PFSK-1 (cell line): ENCODE measurements around the gene ELF4.

Source experiments
- FOXP2 ChIP-seq: optimal IDR thresholded peaks from 2 replicates; pipeline ENCODE3; 2011; ENCODE audit warnings: borderline replicate concordance, control low read depth, inconsistent platforms; ENCODE audit not compliant: insufficient read depth; ENCODE audit errors: extremely low read length, extremely low read depth
- POLR2AphosphoS5 ChIP-seq: IDR thresholded peaks from 2 replicates; pipeline ENCODE4 v1.6.1; 2012; ENCODE audit warnings: low read depth, mild to moderate bottlenecking, control low read depth, low read length, moderate library complexity
- SIN3A ChIP-seq: IDR thresholded peaks from 2 replicates; pipeline ENCODE4 v1.6.1; 2012; ENCODE audit warnings: mild to moderate bottlenecking, low read length, moderate library complexity, borderline replicate concordance; ENCODE audit not compliant: insufficient read depth
- TAF1 ChIP-seq: IDR thresholded peaks from 2 replicates; pipeline ENCODE4 v1.6.1; 2012; ENCODE audit warnings: low read length, control low read depth, borderline replicate concordance; ENCODE audit not compliant: insufficient read depth
- TF ChIP-seq, protein P1 (sequence below), 2 experiments: IDR thresholded peaks; 2 replicates each; pipeline versions ENCODE4 v1.6.1 to v1.8.0; 2011 to 2012; ENCODE audit warnings: low read depth in 2 of 2, low read length in 2 of 2, control low read depth in 1 of 2, inconsistent platforms in 1 of 2, mild to moderate bottlenecking in 1 of 2, moderate library complexity in 1 of 2; ENCODE audit not compliant: insufficient read depth in 1 of 2

The ELF4 gene

DNA sequence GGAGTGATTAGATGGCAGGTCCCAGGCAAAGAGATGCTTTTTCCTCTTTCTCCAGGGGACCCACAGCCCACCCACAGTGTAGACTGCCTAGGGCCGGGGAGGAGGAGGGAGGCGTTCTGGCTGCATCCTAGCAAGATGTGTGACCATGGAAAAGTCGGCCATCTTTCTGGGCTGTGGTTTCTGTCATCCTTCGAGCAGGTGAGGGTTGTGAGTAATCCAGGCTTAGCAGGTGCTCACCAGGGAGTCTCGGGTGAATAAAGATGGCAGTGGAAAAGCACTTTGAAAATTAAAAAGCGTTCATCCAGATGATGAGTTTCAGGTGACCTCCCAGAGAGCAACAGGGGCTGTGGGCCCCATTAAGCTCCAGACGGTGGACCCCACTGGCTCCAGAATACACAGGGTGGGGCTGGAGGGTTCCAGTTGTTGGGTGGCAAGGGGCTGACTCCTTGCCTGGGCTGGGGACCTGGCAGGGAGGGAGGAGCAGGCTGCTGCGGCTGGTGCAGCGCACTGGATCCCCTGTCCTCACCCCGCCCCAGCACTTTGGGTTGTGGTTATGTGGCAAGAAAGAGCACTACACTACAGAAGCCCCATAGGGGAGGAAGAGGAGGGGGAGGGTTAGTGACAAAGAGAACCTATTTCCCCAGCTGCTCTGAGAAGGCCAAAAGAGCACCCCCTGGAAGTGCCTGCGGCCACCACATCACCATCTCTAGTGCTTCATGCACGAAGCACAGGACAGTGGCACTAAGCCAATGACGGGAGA, 23.7 kb downstream of the ELF4 start:
- TF ChIP-seq FOXP2 (no peak), POLR2AphosphoS5 (no peak), TAF1 (no peak), SIN3A (no peak)
- TF ChIP-seq, protein P1, sequence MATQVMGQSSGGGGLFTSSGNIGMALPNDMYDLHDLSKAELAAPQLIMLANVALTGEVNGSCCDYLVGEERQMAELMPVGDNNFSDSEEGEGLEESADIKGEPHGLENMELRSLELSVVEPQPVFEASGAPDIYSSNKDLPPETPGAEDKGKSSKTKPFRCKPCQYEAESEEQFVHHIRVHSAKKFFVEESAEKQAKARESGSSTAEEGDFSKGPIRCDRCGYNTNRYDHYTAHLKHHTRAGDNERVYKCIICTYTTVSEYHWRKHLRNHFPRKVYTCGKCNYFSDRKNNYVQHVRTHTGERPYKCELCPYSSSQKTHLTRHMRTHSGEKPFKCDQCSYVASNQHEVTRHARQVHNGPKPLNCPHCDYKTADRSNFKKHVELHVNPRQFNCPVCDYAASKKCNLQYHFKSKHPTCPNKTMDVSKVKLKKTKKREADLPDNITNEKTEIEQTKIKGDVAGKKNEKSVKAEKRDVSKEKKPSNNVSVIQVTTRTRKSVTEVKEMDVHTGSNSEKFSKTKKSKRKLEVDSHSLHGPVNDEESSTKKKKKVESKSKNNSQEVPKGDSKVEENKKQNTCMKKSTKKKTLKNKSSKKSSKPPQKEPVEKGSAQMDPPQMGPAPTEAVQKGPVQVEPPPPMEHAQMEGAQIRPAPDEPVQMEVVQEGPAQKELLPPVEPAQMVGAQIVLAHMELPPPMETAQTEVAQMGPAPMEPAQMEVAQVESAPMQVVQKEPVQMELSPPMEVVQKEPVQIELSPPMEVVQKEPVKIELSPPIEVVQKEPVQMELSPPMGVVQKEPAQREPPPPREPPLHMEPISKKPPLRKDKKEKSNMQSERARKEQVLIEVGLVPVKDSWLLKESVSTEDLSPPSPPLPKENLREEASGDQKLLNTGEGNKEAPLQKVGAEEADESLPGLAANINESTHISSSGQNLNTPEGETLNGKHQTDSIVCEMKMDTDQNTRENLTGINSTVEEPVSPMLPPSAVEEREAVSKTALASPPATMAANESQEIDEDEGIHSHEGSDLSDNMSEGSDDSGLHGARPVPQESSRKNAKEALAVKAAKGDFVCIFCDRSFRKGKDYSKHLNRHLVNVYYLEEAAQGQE (IDR thresholded peaks at IDR 0.05; ENCODE audit: insufficient read depth in 1 of 2, low read depth in 2 of 2, low read length in 2 of 2), result no peak

DNA sequence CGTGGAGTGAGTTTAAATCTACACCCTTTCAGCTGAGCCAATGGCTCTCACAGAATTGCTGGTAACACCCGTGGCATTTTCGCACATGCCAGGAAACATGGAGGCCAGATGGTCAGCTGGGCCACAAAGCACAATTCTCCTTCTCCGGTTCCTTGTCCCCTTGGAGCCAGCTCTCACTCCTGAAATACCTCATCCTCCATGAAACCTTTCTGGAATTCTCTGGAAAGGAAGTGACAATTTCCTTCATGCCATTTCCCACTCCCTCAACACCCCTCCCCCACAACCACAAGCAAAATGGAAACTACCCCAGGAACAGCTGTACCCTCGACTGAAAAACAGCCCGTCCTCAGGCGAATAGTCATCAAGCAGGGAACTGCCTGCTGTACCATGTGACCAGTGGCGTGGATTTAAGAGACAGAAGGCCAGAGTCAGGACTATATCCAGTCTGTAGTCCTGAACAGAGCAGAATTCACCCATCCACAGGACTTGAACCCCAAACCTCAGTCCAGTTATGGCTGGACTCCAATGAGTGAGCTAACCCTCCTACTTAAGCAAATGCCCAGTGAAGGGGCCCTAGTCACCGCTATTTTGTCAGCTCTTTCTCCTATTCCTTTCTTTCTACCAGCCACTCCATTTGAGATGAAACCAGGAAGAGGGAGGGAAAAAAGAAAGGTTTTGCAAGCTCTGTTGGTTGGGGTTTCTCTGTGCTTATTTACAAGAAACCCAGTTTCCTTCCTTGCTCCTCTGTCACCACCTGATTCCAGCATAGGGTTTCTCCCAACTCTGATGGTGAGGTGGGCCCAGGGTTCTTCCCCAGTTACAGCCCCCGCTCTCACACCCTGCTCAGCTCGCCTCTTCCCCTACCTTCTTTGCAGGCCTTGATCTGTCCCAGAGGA, 24.5 kb downstream of the ELF4 start:
- no peak for TF ChIP-seq TAF1
- TF ChIP-seq, protein P1 (IDR thresholded peaks at IDR 0.05; ENCODE audit: insufficient read depth in 1 of 2, low read depth in 2 of 2, low read length in 2 of 2), result no peak
- TF ChIP-seq FOXP2, result no peak
- no peak for TF ChIP-seq POLR2AphosphoS5
- no peak for TF ChIP-seq SIN3A

DNA sequence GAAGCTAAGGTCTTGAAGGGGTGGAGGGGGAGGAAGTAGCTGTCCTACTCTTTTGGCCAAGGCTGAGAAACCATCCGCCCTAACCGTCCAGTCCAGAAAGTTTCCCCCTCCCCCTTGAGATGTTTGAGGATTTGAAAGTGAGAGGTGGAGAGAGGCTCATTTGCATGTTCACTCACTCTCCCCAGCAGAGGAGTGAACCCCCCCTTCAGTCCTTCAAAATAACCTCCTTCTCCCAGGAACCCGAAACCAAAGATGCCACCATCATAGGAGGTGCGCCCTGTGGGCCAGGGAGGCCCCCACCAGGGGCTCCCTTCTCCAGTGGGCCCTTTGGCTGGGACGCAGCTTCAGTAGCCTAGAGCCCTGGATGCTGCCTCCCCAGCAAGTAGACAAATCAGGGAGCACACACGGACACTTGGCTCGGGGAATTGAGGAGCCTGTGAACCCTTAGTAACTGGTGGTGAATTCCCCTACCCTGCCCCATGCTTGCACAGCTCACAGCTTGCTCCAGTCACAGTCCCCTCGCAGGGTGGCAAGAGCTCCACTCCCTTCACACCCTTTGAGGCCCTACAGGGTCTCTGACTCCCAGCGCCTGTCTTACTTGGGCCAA, 25.6 kb downstream of the ELF4 start:
- TF ChIP-seq, protein P1 (IDR thresholded peaks at IDR 0.05; ENCODE audit: insufficient read depth in 1 of 2, low read depth in 2 of 2, low read length in 2 of 2), result no peak

DNA sequence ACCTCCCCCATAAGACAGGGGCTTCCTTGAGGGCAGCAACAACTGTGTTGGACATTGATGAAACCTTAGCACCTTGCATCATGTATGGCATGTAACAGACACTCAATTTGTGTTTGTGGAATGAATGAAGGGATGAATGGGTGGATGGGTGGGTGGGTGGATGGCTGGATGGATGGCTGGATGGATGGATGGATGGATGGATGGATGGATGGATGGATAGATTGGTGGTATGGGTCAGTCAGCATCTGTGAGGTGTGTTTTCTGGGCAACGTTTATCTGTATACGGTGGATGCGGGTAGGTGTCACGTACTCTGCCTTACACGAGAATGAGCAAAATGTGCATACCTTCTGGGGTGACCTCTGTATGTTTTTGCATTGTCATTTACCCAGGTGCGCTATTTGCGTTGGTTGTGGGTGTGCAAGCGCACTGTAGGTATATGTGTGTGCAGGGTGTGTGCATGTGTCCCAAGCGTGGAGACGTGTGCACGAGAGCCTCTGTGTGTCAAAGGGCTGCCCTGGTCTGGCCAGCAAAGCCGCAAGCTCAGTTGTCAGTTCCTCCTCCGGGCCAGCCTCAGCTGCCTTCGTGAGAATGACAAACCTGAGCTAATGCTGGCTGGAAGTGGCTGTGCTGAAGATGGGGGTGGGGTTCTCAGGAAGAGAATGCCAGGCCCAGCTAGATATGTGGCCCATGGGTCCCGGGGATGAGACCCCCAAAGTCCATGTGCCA, 26.5 kb downstream of the ELF4 start:
- TF ChIP-seq FOXP2, result no peak
- no peak for TF ChIP-seq SIN3A
- no peak for TF ChIP-seq POLR2AphosphoS5
- no peak for TF ChIP-seq TAF1

DNA sequence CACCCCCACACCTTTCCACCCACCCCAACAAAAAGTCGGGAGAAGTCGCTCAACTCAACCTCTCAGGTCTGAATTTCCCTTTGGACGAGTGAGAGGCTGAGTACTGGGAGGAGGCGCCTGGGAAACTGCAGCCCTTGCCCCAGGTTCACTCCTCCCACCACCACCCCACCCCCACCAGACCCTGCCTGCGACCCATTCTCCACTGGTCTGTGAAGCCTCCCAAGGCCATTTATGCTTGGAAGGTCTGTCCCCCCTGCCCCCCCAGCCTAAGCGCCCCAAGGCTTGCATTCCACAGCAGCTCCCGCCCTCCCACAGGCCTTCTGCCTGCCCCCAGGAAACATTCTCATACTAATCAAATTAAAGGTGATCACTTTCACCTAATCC, 27.2 kb downstream of the ELF4 start:
- TF ChIP-seq FOXP2, result no peak
